K562 (cell line): ENCODE data around the gene DELE1. TPM values are rescaled to one million over a fixed set of nuclear protein-coding genes. Genes with fewer than 3 reads are reported as not detected.

Source experiments
- CBX1 ChIP-seq: sonication (generic); IDR thresholded peaks from 2 replicates; pipeline ENCODE4 v1.6.1; 2016; ENCODE audit warnings: antibody characterized with exemption, low read depth, mild to moderate bottlenecking
- CBX8 ChIP-seq: fragments of 200-600 bp; sonication (generic); IDR thresholded peaks from 2 replicates; pipeline ENCODE4 v1.6.1; 2012; ENCODE audit warnings: borderline replicate concordance, mixed run types, low read depth, mild to moderate bottlenecking, moderate library complexity, mixed read lengths, low read length, control low read depth, inconsistent platforms; ENCODE audit not compliant: poor library complexity, severe bottlenecking; ENCODE audit errors: extremely low read depth
- DLX4 ChIP-seq: fragments of 250-450 bp; sonication (Bioruptor Pico); IDR thresholded peaks from 2 replicates; pipeline ENCODE4 v1.6.1; 2021; ENCODE audit warnings: mild to moderate bottlenecking
- ESRRA ChIP-seq: fragments of 450-650 bp; IDR thresholded peaks from 2 replicates; pipeline ENCODE4 v1.6.1; 2014; ENCODE audit warnings: low read depth, mild to moderate bottlenecking, moderate library complexity, borderline replicate concordance
- ETV1 ChIP-seq: fragments of 450-650 bp; conservative IDR thresholded peaks from 2 replicates; pipeline ENCODE4 v1.6.1; 2016; ENCODE audit warnings: missing genetic modification characterization, control low read depth, low read depth, missing compliant biosample characterization
- FOXK1 ChIP-seq: sonication (generic); formaldehyde crosslinking; IDR thresholded peaks from 2 replicates; pipeline ENCODE4 v1.8.0; 2022; ENCODE audit warnings: missing genetic modification reagents, mild to moderate bottlenecking, borderline replicate concordance
- HCFC1 ChIP-seq: IDR thresholded peaks from 2 replicates; pipeline ENCODE4 v1.6.1; 2012; ENCODE audit warnings: low read depth, low read length, improper control_type of control experiment
- HNRNPLL ChIP-seq: fragments of 200-400 bp; formaldehyde crosslinking; IDR thresholded peaks from 2 replicates; pipeline ENCODE4 v1.6.1; 2017; ENCODE audit warnings: low read length, low read depth, mild to moderate bottlenecking; ENCODE audit not compliant: poor library complexity, severe bottlenecking
- IRF1 ChIP-seq: sonication (generic); formaldehyde crosslinking; IDR thresholded peaks from 2 replicates; pipeline ENCODE4 v1.8.0; 2022; ENCODE audit warnings: missing genetic modification reagents, mild to moderate bottlenecking, borderline replicate concordance
- JUN ChIP-seq, 2 experiments: sonication (generic) in 1 of 2; formaldehyde crosslinking in 1 of 2; IDR thresholded peaks; 2 replicates each; pipeline versions ENCODE4 v1.6.1 to v1.8.0; 2012 to 2022; ENCODE audit warnings: borderline replicate concordance in 2 of 2, mild to moderate bottlenecking in 2 of 2, improper control_type of control experiment in 1 of 2, low read depth in 1 of 2, low read length in 1 of 2, missing genetic modification reagents in 1 of 2
- MLLT1 ChIP-seq, 2 experiments: fragments of 450-650 bp; IDR thresholded peaks; 2 replicates each; pipeline ENCODE4 v1.6.1; 2016
- MLX ChIP-seq, 2 experiments: fragments of 450-650 bp in 1 of 2; sonication (generic) in 1 of 2; formaldehyde crosslinking; conservative IDR thresholded peaks; 2 replicates each; pipeline versions ENCODE4 v1.4.0 to v1.8.1; 2020 to 2022; ENCODE audit warnings: mild to moderate bottlenecking in 1 of 2, missing genetic modification reagents in 1 of 2
- NFATC3 ChIP-seq: fragments of 450-650 bp; IDR thresholded peaks from 2 replicates; pipeline ENCODE4 v1.6.1; 2017; ENCODE audit warnings: mild to moderate bottlenecking
- NR2F6 ChIP-seq: fragments of 450-650 bp; formaldehyde crosslinking; IDR thresholded peaks from 2 replicates; pipeline ENCODE4 v1.4.0; 2020; ENCODE audit warnings: mild to moderate bottlenecking
- RFX7 ChIP-seq: fragments of 250-450 bp; sonication (Bioruptor Pico); IDR thresholded peaks from 2 replicates; pipeline ENCODE4 v1.5.1; 2021; ENCODE audit warnings: mild to moderate bottlenecking
- XRCC5 ChIP-seq: fragments of 200-400 bp; formaldehyde crosslinking; IDR thresholded peaks from 2 replicates; pipeline ENCODE4 v1.6.1; 2017; ENCODE audit warnings: low read depth, mild to moderate bottlenecking, low read length
- ZFPM2 ChIP-seq: fragments of 250-450 bp; sonication (Bioruptor Pico); IDR thresholded peaks from 2 replicates; pipeline ENCODE4 v1.5.1; 2022; ENCODE audit warnings: mild to moderate bottlenecking
- ZNF217 ChIP-seq: sonication (generic); formaldehyde crosslinking; IDR thresholded peaks from 2 replicates; pipeline ENCODE4 v1.8.0; 2022; ENCODE audit warnings: mild to moderate bottlenecking, missing genetic modification reagents
- ZNF224 ChIP-seq: sonication (generic); formaldehyde crosslinking; IDR thresholded peaks from 2 replicates; pipeline ENCODE4 v1.8.0; 2022; ENCODE audit warnings: mild to moderate bottlenecking, missing genetic modification reagents
- ZNF239 ChIP-seq: fragments of 250-450 bp; sonication (Bioruptor Pico); IDR thresholded peaks from 2 replicates; pipeline ENCODE4 v1.4.0; 2020; ENCODE audit warnings: mild to moderate bottlenecking
- ZNF354B ChIP-seq: fragments of 250-450 bp; sonication (Bioruptor Pico); IDR thresholded peaks from 2 replicates; pipeline ENCODE4 v1.4.0; 2020
- ZNF75A ChIP-seq: fragments of 450-650 bp; formaldehyde crosslinking; IDR thresholded peaks from 2 replicates; pipeline ENCODE4 v1.4.0; 2020; ENCODE audit warnings: mild to moderate bottlenecking
- polyA plus RNA-seq, 8 experiments: library from polyadenylated mRNA; depleted of rRNA in 4 of 8; stranded (reverse) in 5 of 8; unstranded in 3 of 8; fragments of >200 nt; fragmentation: Nextera tagmentation in 2 of 8; fragmentation: Illumina TruSeq in 1 of 8; extraction: Ambion mirVana in 2 of 8; extraction: Trizol in 1 of 8; gene quantifications; 2 replicates each; pipeline versions ENCODE4 v1.2.1 to v1.2.3, GENCODE V29; 2011 to 2014; ENCODE audit warnings: inconsistent platforms in 1 of 8, missing spikeins in 1 of 8
- total RNA-seq, 7 experiments: library from RNA; depleted of rRNA in 6 of 7; stranded (reverse); fragments of >200 nt in 6 of 7; fragmentation: Illumina TruSeq in 2 of 7; extraction: Trizol in 2 of 7; gene quantifications; 2 replicates each; pipeline versions ENCODE4 v1.2.1 to v1.2.3, GENCODE V29; 2011 to 2021; ENCODE audit warnings: low replicate concordance in 1 of 7

Gene DELE1
- total and polyA plus RNA-seq, 9 of the 15 experiments (the other 6 are each of a cell fraction or from before 2014, with no cell fraction given), result 16.6 to 74.4 (median 49.8) TPM

- TF ChIP-seq ZFPM2 (no peak), ZNF224 (0 out of 2 replicates have a peak, but pooled peaks have one; percentile 32), NR2F6 (CRISPR knock-in tag) (no peak; the same call in 1 of the 2 replicates), ZNF354B (CRISPR knock-in tag) (no peak), HNRNPLL (peak; percentile 56), ESRRA (peak; percentile 88), NFATC3 (no peak), MLLT1 (IDR thresholded peaks at IDR 0.05) (no peak), ZNF217 (CRISPR knock-in tag) (no peak), RFX7 (CRISPR knock-in tag) (no peak), CBX1 (no peak), MLX (CRISPR knock-in tag; conservative IDR thresholded peaks at IDR 0.05) (no peak), FOXK1 (CRISPR knock-in tag) (peak; percentile 83; the same call in 1 of the 2 replicates), IRF1 (CRISPR knock-in tag) (no peak), ZNF75A (CRISPR knock-in tag) (no peak), JUN (IDR thresholded peaks at IDR 0.05; ENCODE audit: borderline replicate concordance, low read depth, low read length) (no peak), JUN (CRISPR knock-in tag; IDR thresholded peaks at IDR 0.05; ENCODE audit: borderline replicate concordance) (no peak; the same call in 1 of the 2 replicates), XRCC5 (0 out of 2 replicates have a peak, but pooled peaks have one; percentile 16), ETV1 (tag) (peak; percentile 72), DLX4 (no peak), ZNF239 (CRISPR knock-in tag) (no peak), HCFC1 (peak; percentile 50; the same call in 1 of the 2 replicates), CBX8 (no peak)
Observed at GRCh38 chr5:141923448-141924313, at the start of gene DELE1 (continued).
